ENCODE results near the gene NIPAL3. TPM values are rescaled to one million over a fixed set of nuclear protein-coding genes. Genes with fewer than 3 reads are reported as not detected.
A peak's percentile ranks its signal among the peaks of the same experiment; 100 is the strongest.

The NIPAL3 gene
- total RNA-seq, 2 donors from 2014 or later: 22.0 to 28.1 TPM

GRCh38 chr1:24465099-24465498, 49.5 kb downstream of the NIPAL3 start:
- ATAC-seq (no peak), DNase-seq (ENCODE audit: low spot score) (no peak)
- H3K9me3 Mint-ChIP-seq: no peaks in the 10 kb centered on the region
- no peak overlapping the region for H3K27ac Mint-ChIP-seq
- H3K4me3 Mint-ChIP-seq: no peak overlapping the region
- peaks cover 11% of the 10 kb centered on the region for H3K36me3 Mint-ChIP-seq
- no peaks in the 10 kb centered on the region for H3K4me1 Mint-ChIP-seq (ENCODE audit: low read depth in 2 of 2)
- no peaks in the 10 kb centered on the region for H3K27me3 Mint-ChIP-seq

DNA sequence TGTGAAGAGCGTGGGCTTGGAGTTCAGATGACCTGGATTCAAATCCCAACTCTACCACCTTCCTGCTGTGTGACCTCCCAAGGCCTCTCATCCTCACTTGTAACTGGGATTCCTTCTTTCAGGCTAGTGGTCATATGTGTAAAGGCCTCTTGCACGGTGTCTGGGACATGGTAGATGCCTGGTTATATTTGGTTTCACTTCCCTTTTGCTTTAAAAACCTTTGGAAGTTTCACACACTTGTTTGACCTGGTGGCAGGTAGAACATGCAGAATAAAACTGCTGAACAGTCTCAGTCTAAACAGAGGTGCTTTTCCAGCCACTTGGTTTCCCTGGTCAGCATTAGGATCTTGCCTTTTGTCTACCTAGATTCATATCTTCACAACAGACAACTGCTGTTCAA, 50.0 kb downstream of the NIPAL3 start:
- H3K4me3 Mint-ChIP-seq: no peak overlapping the region
- H3K4me1 Mint-ChIP-seq (ENCODE audit: low read depth in 2 of 2): no peaks in the 10 kb centered on the region
- ATAC-seq (no peak), DNase-seq (ENCODE audit: low spot score) (no peak)
- H3K27me3 Mint-ChIP-seq: no peaks in the 10 kb centered on the region
- no peaks in the 10 kb centered on the region for H3K9me3 Mint-ChIP-seq
- H3K27ac Mint-ChIP-seq: no peak overlapping the region
- H3K36me3 Mint-ChIP-seq: peaks cover 9% of the 10 kb centered on the region

DNA sequence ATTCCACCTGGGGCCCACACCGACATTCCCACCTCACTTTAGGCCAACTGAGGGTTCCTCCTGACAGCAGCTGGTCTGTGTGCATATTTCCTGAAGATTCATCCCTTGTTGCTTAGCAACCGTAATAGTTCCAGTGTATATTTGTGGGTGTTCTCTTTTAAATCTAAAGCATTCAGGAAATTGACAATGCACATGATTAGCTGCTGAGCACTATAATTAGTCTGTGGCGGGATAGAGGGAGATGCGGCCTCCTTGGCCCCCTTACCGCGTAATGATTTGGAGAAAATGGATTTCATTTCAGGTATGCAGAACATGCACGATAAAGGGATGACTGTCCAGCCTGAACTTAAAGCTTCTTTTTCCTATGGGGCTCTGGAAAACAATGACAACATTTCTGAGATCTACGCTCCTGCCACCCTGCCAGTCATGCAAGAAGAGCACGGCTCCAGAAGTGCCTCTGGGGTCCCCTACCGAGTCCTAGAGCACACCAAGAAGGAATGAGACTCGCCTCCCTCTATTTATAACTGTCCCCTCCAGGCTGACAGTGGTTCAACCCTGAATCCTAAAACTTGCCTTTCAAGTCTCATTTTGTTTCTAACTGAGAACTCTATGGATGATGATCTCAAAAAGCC, 53.2 kb downstream of the NIPAL3 start:
- Mint-ChIP-seq H3K4me3 (no peak overlapping the region), H3K4me1 (ENCODE audit: low read depth in 2 of 2) (no peaks in the 10 kb centered on the region), H3K36me3 (peaks cover 4% of the 10 kb centered on the region), H3K27me3 (no peaks in the 10 kb centered on the region), H3K27ac (no peak overlapping the region), H3K9me3 (no peaks in the 10 kb centered on the region)
- DNase-seq (ENCODE audit: low spot score): no peak
- no peak for ATAC-seq

- Mint-ChIP-seq H3K9me3 (no peaks in the 10 kb centered on the region), H3K27ac (no peak overlapping the region), H3K27me3 (no peaks in the 10 kb centered on the region), H3K4me3 (no peak overlapping the region), H3K36me3 (no peaks in the 10 kb centered on the region), H3K4me1 (ENCODE audit: low read depth in 2 of 2) (no peaks in the 10 kb centered on the region)
- no peak for ATAC-seq
- no peak for DNase-seq (ENCODE audit: low spot score)
Measured at GRCh38 chr1:24470592-24470991, 55.0 kb downstream of the NIPAL3 start.

DNA sequence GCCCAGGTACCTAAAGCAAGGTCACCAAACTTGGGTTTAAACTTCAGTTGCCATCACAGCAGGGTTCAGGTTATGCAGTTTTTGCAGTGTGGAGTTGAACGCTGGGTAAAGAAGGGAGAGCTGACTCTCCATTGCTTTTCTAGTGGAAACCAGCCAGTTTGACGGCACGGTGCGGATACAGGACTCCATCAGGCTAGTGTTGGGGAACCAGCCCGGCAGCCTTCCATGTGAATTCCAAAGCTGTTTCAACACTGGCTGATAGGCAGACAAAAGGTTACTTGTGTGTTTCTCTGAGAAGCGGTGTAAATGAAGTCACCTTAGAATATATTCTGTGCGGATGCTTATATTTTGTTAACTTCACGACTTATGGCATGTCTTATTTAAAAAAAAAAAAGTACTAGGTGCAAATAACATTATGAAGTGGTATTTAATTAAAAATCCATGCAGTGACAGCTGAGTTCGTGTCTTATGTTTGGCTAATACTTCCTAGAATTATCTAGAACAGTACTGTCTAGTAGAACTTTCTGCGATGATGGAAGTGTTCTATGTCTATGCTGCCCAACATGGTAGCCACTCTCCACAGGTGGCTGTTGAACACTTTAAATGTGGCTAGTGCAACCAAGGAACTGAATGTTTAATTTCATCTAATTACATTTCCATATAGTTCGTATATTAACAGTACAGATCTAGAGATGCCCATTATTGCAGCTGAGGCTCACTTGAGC, 57.1 kb downstream of the NIPAL3 start:
- DNase-seq (ENCODE audit: low spot score) (no peak), ATAC-seq (no peak)
- H3K27ac Mint-ChIP-seq: no peak overlapping the region
- H3K9me3 Mint-ChIP-seq: no peaks in the 10 kb centered on the region
- no peaks in the 10 kb centered on the region for H3K4me1 Mint-ChIP-seq (ENCODE audit: low read depth in 2 of 2)
- no peaks in the 10 kb centered on the region for H3K27me3 Mint-ChIP-seq
- no peak overlapping the region for H3K4me3 Mint-ChIP-seq
- no peaks in the 10 kb centered on the region for H3K36me3 Mint-ChIP-seq

- Mint-ChIP-seq H3K27ac (no peak overlapping the region), H3K9me3 (no peaks in the 10 kb centered on the region), H3K27me3 (no peaks in the 10 kb centered on the region), H3K4me3 (no peak overlapping the region), H3K36me3 (no peaks in the 10 kb centered on the region), H3K4me1 (ENCODE audit: low read depth in 2 of 2) (no peaks in the 10 kb centered on the region)
- no peak for DNase-seq (ENCODE audit: low spot score)
- ATAC-seq: no peak
Measured at GRCh38 chr1:24474193-24474592, 58.6 kb downstream of the NIPAL3 start.

DNA sequence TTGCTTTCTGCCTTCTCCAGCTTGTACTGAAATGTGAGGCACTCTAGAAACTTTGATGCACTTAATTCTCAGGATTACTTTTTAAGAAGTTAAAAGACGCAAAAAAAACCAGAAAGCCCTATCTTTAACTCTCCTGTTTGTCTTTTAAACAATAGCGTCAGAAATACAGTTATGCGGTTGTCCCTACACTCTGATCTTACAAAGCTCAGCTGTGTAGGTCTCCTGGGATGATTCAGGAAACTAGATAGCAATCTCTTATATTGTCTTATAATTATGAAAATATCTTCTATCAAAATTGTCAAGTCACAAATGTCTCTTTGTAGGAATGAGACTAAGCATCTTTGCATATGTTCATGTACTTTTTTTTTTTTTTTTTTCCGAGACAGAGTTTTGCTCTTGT, 60.1 kb downstream of the NIPAL3 start:
- no peak overlapping the region for H3K4me3 Mint-ChIP-seq
- no peak for DNase-seq (ENCODE audit: low spot score)
- peaks cover 0 to 3% of the 10 kb centered on the region in 2 donors for H3K4me1 Mint-ChIP-seq (ENCODE audit: low read depth in 2 of 2)
- no peaks in the 10 kb centered on the region for H3K27me3 Mint-ChIP-seq
- H3K9me3 Mint-ChIP-seq: no peaks in the 10 kb centered on the region
- no peak for ATAC-seq
- no peaks in the 10 kb centered on the region for H3K36me3 Mint-ChIP-seq
- no peak overlapping the region for H3K27ac Mint-ChIP-seq

- Mint-ChIP-seq H3K36me3 (no peaks in the 10 kb centered on the region), H3K4me3 (no peak overlapping the region), H3K4me1 (ENCODE audit: low read depth in 2 of 2) (peaks cover 8 to 9% of the 10 kb centered on the region in 2 donors), H3K27ac (no peak overlapping the region), H3K27me3 (no peaks in the 10 kb centered on the region), H3K9me3 (no peaks in the 10 kb centered on the region)
- no peak for DNase-seq (ENCODE audit: low spot score)
- no peak for ATAC-seq
Measured at GRCh38 chr1:24476571-24476970, 61.0 kb downstream of the NIPAL3 start.

DNA sequence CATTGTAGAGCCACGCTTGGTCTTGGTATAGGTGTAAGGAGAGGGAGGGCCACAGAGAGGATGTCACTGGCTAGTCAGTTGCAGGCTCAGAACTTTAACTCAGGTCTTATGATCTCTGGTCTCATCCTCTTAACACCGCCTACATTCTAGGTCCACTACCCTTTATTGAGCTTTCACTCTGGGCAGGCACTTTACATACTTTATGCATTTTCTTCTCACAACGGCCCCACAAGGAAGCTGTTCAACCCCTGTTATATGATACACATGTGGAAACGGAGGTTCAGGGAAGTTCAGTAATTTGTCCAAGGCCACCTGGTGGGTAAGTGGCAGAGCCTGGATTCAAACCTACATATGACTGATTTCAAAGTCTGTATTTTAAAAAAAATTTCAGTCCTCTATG, 61.7 kb downstream of the NIPAL3 start:
- Mint-ChIP-seq H3K4me1 (ENCODE audit: low read depth in 2 of 2) (peaks cover 12 to 16% of the 10 kb centered on the region in 2 donors), H3K4me3 (no peak overlapping the region), H3K36me3 (no peaks in the 10 kb centered on the region), H3K27ac (no peak overlapping the region), H3K9me3 (no peaks in the 10 kb centered on the region), H3K27me3 (no peaks in the 10 kb centered on the region)
- no peak for ATAC-seq
- DNase-seq (ENCODE audit: low spot score): no peak

DNA sequence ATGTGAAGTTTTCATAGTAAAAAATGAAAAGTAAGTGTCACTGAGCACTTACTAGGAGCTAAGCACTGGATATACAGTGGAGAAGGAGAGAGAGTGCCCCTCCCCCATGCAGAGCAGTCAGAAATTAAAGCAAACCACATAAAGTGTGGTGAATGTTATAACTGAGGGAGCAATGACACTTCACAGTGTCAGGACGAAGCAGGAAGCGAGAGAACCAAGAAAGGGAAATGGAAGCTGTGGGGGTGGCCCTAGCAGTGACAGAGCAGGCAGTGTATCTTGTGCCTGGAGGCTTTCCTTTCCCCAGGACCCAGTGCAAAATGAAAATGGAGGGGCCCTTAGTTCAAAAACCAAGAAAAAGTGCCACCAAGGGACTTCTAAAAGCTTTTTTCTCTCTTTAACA, 65.5 kb downstream of the NIPAL3 start:
- ATAC-seq (peak; percentile 65 to 76), DNase-seq (ENCODE audit: low spot score) (no peak)
- H3K27ac Mint-ChIP-seq: peak overlapping the region; percentile 67 to 73
- no peaks in the 10 kb centered on the region for H3K9me3 Mint-ChIP-seq
- no peaks in the 10 kb centered on the region for H3K27me3 Mint-ChIP-seq
- no peaks in the 10 kb centered on the region for H3K36me3 Mint-ChIP-seq
- H3K4me1 Mint-ChIP-seq (ENCODE audit: low read depth in 2 of 2): peaks cover 12 to 16% of the 10 kb centered on the region in 2 donors
- H3K4me3 Mint-ChIP-seq: peak overlapping the region; percentile 70

GRCh38 chr1:24481843-24482610, 66.4 kb downstream of the NIPAL3 start:
- H3K4me3 Mint-ChIP-seq: peak overlapping the region; percentile 70
- ATAC-seq: peak; percentile 56 to 78
- peak overlapping the region; percentile 67 to 73 for H3K27ac Mint-ChIP-seq
- no peaks in the 10 kb centered on the region for H3K9me3 Mint-ChIP-seq
- no peaks in the 10 kb centered on the region for H3K36me3 Mint-ChIP-seq
- H3K27me3 Mint-ChIP-seq: peaks cover 4% of the 10 kb centered on the region in 2 donors
- H3K4me1 Mint-ChIP-seq (ENCODE audit: low read depth in 2 of 2): peaks cover 12 to 16% of the 10 kb centered on the region in 2 donors
- no peak for DNase-seq (ENCODE audit: low spot score)

DNA sequence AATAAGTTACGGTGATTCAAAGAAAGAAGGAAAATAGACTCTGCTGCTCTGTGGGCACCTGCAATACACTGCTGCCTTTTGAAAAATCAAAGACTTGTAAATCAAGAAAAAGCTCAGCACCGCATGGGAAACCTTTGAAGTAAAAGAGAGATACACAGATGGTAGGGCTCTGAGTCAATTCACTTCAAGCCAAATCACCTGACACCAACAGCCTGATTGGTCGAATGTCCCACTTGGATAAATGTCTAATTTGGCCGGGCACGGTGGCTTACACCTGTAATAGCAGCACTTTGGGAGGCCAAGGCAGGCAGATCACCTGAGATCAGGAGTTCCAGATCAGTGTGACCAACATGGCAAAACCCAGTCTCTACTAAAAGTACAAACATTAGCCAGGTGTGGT, 67.8 kb downstream of the NIPAL3 start:
- H3K4me3 Mint-ChIP-seq: no peak overlapping the region
- DNase-seq (ENCODE audit: low spot score) (no peak), ATAC-seq (no peak)
- no peaks in the 10 kb centered on the region for H3K9me3 Mint-ChIP-seq
- no peak overlapping the region for H3K27ac Mint-ChIP-seq
- H3K36me3 Mint-ChIP-seq: no peaks in the 10 kb centered on the region
- H3K27me3 Mint-ChIP-seq: peaks cover 8 to 9% of the 10 kb centered on the region in 2 donors
- peaks cover 12 to 16% of the 10 kb centered on the region in 2 donors for H3K4me1 Mint-ChIP-seq (ENCODE audit: low read depth in 2 of 2)

DNA sequence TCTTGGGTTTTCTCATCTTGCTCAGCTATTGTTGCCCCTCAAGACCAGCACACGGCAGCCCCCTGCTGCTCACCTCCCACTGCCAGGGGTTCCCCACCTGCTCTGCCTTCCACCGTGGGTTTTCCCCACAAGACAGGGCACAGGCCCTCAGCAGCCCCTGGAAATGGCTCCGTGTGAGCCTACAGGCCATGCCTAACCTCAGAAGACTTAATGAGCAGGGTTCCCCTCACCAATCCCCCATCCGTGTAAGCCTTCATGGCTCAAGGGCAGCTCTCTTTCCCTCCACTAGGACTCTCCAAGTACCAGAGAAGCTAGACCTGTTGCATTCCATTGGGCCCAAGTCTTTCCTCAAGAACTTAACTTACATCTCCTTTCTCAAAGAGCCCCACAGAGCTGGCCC, 68.6 kb downstream of the NIPAL3 start:
- Mint-ChIP-seq H3K4me1 (ENCODE audit: low read depth in 2 of 2) (peaks cover 12 to 16% of the 10 kb centered on the region in 2 donors), H3K27ac (peak overlapping the region; percentile 17 to 18), H3K36me3 (no peaks in the 10 kb centered on the region), H3K9me3 (no peaks in the 10 kb centered on the region), H3K4me3 (no peak overlapping the region), H3K27me3 (peaks cover 8 to 14% of the 10 kb centered on the region in 2 donors)
- no peak for ATAC-seq
- no peak for DNase-seq (ENCODE audit: low spot score)

Measured in natural killer cell treated with Interleukin-12 subunit alpha and Interleukin-12 subunit beta and Interleukin-15 and Interleukin-18, amount 100 ng/mL, for 72 hours (primary cell).